Adipocyte (in vitro differentiated cells): ENCODE results near the gene VAV3.

Source experiments
- DNase-seq: peaks from one replicate; pipeline ENCODE4 v3.0.0-alpha.2; 2015; ENCODE audit warnings: low read depth
- H3K27me3 ChIP-seq: replicated peaks from 2 replicates; pipeline ENCODE4 v1.7.0; 2013; ENCODE audit warnings: mild to moderate bottlenecking, low read length, moderate library complexity; ENCODE audit not compliant: control insufficient read depth, insufficient read depth
- H3K36me3 ChIP-seq: 2 replicates; pipeline ENCODE4 v1.7.0; 2013; ENCODE audit warnings: low read length, mild to moderate bottlenecking, moderate library complexity; ENCODE audit not compliant: control insufficient read depth, insufficient read depth, severe bottlenecking
- H3K4me1 ChIP-seq: 2 replicates; pipeline ENCODE4 v1.7.0; 2013; ENCODE audit warnings: mild to moderate bottlenecking, low read length, moderate library complexity; ENCODE audit not compliant: control insufficient read depth, insufficient read depth
- H3K4me3 ChIP-seq: 2 replicates; pipeline ENCODE4 v1.7.0; 2013; ENCODE audit warnings: mild to moderate bottlenecking, low read length, moderate library complexity
- H3K9ac ChIP-seq: 2 replicates; pipeline ENCODE4 v1.7.0; 2013; ENCODE audit warnings: mild to moderate bottlenecking, low read length, moderate library complexity
- H3K9me3 ChIP-seq: 2 replicates; pipeline ENCODE4 v1.7.0; 2013; ENCODE audit warnings: mild to moderate bottlenecking, low read length, moderate library complexity; ENCODE audit not compliant: control insufficient read depth

VAV3 gene

GRCh38 chr1:107545056-107545577, 419.9 kb downstream of the VAV3 start:
- no peak overlapping the region for H3K4me3 ChIP-seq
- H3K4me1 ChIP-seq: no peaks in the 10 kb centered on the region
- H3K36me3 ChIP-seq: no peaks in the 10 kb centered on the region
- no peak for DNase-seq
- no peaks in the 10 kb centered on the region for H3K27me3 ChIP-seq
- H3K9me3 ChIP-seq: no peaks in the 10 kb centered on the region
- no peak overlapping the region for H3K9ac ChIP-seq

- Histone ChIP-seq H3K4me1 (no peaks in the 10 kb centered on the region), H3K27me3 (no peaks in the 10 kb centered on the region), H3K4me3 (no peak overlapping the region), H3K36me3 (no peaks in the 10 kb centered on the region), H3K9ac (no peak overlapping the region), H3K9me3 (no peaks in the 10 kb centered on the region)
- no peak for DNase-seq
These were observed 420.7 kb downstream of the VAV3 start for GRCh38 chr1:107544285-107544684.

GRCh38 chr1:107541412-107541811, 423.6 kb downstream of the VAV3 start:
- no peak overlapping the region for H3K9ac ChIP-seq
- no peaks in the 10 kb centered on the region for H3K36me3 ChIP-seq
- H3K4me1 ChIP-seq: peaks cover 3% of the 10 kb centered on the region
- H3K27me3 ChIP-seq: no peaks in the 10 kb centered on the region
- no peak overlapping the region for H3K4me3 ChIP-seq
- no peaks in the 10 kb centered on the region for H3K9me3 ChIP-seq
- no peak for DNase-seq

- Histone ChIP-seq H3K9me3 (no peaks in the 10 kb centered on the region), H3K9ac (no peak overlapping the region), H3K27me3 (no peaks in the 10 kb centered on the region), H3K36me3 (no peaks in the 10 kb centered on the region), H3K4me3 (no peak overlapping the region), H3K4me1 (peaks cover 11% of the 10 kb centered on the region)
- DNase-seq: no peak
These were observed 426.5 kb downstream of the VAV3 start for GRCh38 chr1:107538502-107538901.

- Histone ChIP-seq H3K9me3 (no peaks in the 10 kb centered on the region), H3K4me3 (no peak overlapping the region), H3K9ac (no peak overlapping the region), H3K36me3 (no peaks in the 10 kb centered on the region), H3K4me1 (peaks cover 18% of the 10 kb centered on the region), H3K27me3 (no peaks in the 10 kb centered on the region)
- DNase-seq: no peak
These were observed 428.7 kb downstream of the VAV3 start for GRCh38 chr1:107536266-107536665.

GRCh38 chr1:107535091-107535490, 429.9 kb downstream of the VAV3 start:
- Histone ChIP-seq H3K36me3 (no peaks in the 10 kb centered on the region), H3K27me3 (no peaks in the 10 kb centered on the region), H3K4me1 (peaks cover 20% of the 10 kb centered on the region), H3K9ac (no peak overlapping the region), H3K9me3 (no peaks in the 10 kb centered on the region), H3K4me3 (no peak overlapping the region)
- no peak for DNase-seq

GRCh38 chr1:107534632-107535031, 430.3 kb downstream of the VAV3 start:
- no peaks in the 10 kb centered on the region for H3K27me3 ChIP-seq
- H3K4me3 ChIP-seq: no peak overlapping the region
- H3K9me3 ChIP-seq: no peaks in the 10 kb centered on the region
- H3K36me3 ChIP-seq: no peaks in the 10 kb centered on the region
- no peak for DNase-seq
- peaks cover 20% of the 10 kb centered on the region for H3K4me1 ChIP-seq
- no peak overlapping the region for H3K9ac ChIP-seq

GRCh38 chr1:107533436-107533835, 431.5 kb downstream of the VAV3 start:
- Histone ChIP-seq H3K36me3 (no peaks in the 10 kb centered on the region), H3K9ac (no peak overlapping the region)

GRCh38 chr1:107532318-107532717, 432.7 kb downstream of the VAV3 start:
- Histone ChIP-seq H3K9ac (no peak overlapping the region), H3K27me3 (no peaks in the 10 kb centered on the region), H3K36me3 (no peaks in the 10 kb centered on the region), H3K4me3 (no peak overlapping the region), H3K9me3 (no peaks in the 10 kb centered on the region), H3K4me1 (peaks cover 20% of the 10 kb centered on the region)
- no peak for DNase-seq

More at GRCh38 chr1:107533436-107533835, 431.5 kb downstream of the VAV3 start:
- Histone ChIP-seq H3K9me3 (no peaks in the 10 kb centered on the region), H3K4me1 (peaks cover 20% of the 10 kb centered on the region), H3K4me3 (no peak overlapping the region), H3K27me3 (no peaks in the 10 kb centered on the region)
- DNase-seq: no peak

- no peak overlapping the region for H3K9ac ChIP-seq
These were observed 433.7 kb downstream of the VAV3 start for GRCh38 chr1:107531065-107531908.

GRCh38 chr1:107530543-107530942, 434.4 kb downstream of the VAV3 start:
- no peak overlapping the region for H3K9ac ChIP-seq
- peaks cover 13% of the 10 kb centered on the region for H3K4me1 ChIP-seq
- no peaks in the 10 kb centered on the region for H3K36me3 ChIP-seq
- peak; percentile 16 for DNase-seq
- no peaks in the 10 kb centered on the region for H3K9me3 ChIP-seq
- H3K4me3 ChIP-seq: no peak overlapping the region
- H3K27me3 ChIP-seq: no peaks in the 10 kb centered on the region

More at GRCh38 chr1:107531065-107531908, 433.7 kb downstream of the VAV3 start:
- Histone ChIP-seq H3K4me3 (no peak overlapping the region), H3K9me3 (no peaks in the 10 kb centered on the region), H3K36me3 (no peaks in the 10 kb centered on the region), H3K4me1 (peaks cover 16% of the 10 kb centered on the region), H3K27me3 (no peaks in the 10 kb centered on the region)
- no peak for DNase-seq
